G401 (cell line): ENCODE data around the gene GARNL3. TPM values are rescaled to one million over a fixed set of nuclear protein-coding genes. Genes with fewer than 3 reads are reported as not detected.

Experiments used
- DNase-seq: peaks from one replicate; pipeline ENCODE4 v3.0.0-alpha.2; 2015; ENCODE audit warnings: low spot score
- in situ Hi-C: cut with HindIII; loops from 2 replicates; pipeline ENCODE4 v1.10.0; 2016; ENCODE audit warnings: low sequenced_read_pairs, mixed read lengths
- total RNA-seq: library from RNA; depleted of rRNA; stranded (reverse); fragments of >200 nt; shearing (Covaris generic); gene quantifications from 2 replicates; pipeline ENCODE4 v1.2.3, GENCODE V29; 2014

Gene GARNL3
- total RNA-seq, 1 experiment from 2014 or later = 14.3 TPM

- in situ Hi-C loops = no loop called here
Measured at GRCh38 chr9:127231666-127232065, 32.9 kb upstream of the GARNL3 start.

DNA sequence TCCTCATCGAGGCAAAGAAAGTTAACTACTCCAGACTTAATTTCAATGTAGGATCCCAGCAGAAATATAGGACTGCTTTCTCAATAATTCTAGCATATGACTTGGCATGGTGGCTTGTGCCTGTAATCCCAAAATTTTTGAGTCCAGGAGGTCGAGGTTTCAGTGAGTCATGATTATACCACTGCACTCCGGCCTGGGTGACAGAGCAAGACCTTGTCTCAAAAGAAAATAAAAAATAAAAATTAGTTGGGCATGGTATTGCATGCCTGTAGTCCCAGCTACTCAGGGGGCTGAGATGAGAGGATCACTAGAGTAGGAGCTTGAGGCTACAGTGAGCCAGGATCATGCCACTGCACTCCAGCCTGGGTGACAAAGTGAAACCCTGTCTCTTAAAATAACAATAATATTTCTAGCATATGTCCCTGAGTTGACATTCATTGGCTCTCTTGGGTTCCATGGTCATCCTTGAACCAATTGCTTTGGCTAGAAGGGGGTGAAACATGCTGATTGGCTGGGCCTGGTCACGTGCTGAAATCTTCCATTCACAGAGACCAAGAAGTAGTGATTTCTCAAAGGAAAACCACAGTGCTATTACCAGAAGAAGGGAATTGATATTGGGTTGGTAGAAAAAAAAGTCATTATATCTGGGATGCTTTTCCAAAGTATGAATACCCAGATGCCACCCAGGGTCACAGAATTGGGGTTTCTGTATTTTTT is 31.6 kb upstream of the GARNL3 start:
- DNase-seq = no peak
- in situ Hi-C loops = no loop called here

More at GRCh38 chr9:127231666-127232065, 32.9 kb upstream of the GARNL3 start:
- no peak for DNase-seq

- no peak for DNase-seq
- in situ Hi-C loops = no loop called here
Measured at GRCh38 chr9:127233550-127233949, 31.0 kb upstream of the GARNL3 start.

GRCh38 chr9:127233989-127234388 is 30.6 kb upstream of the GARNL3 start:
- in situ Hi-C loops = no loop called here
- DNase-seq = no peak

DNA sequence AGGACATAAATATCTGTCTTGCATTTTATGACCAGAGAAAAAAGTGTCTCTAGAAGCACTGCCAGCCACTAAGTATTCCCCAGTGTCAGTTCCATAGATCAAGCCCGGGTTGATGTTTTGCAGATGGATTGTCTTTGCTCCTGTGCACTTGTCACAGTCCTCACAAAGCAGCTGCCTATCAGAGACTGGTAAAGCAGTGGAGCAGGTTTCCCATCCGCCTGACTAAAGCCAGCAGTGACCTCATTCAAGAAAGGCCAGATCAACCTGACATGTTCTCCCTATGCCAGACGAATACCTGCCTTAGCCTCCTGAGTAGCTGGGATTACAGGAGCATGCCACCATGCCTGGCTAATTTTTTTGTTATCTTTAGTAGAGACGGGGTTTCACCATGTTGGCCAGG is 26.8 kb upstream of the GARNL3 start:
- DNase-seq = no peak
- in situ Hi-C loops = no loop called here

DNA sequence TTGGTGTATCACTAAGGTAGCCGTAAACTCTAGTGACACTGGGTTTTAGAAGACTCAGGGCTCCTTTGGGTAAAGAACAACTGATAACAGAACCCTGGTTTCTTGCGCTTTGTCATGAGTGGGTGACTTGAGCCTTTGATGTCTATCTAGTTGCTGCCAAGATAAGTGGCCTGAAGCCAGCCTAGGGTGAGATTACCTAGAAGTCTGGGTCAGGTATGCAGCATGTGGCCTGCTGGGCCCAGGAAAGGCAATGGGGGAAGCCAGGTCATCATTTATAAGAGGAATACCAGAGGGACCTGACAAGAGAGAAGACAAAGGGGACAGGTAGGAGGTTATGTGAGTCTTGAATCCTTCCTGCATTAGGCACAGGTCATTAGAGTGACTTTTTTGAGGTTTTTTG is 23.2 kb upstream of the GARNL3 start:
- in situ Hi-C loops = no loop called here
- no peak for DNase-seq

- in situ Hi-C loops = no loop called here
- peak; percentile 99 for DNase-seq
Measured at GRCh38 chr9:127244609-127245601, 19.7 kb upstream of the GARNL3 start.

DNA sequence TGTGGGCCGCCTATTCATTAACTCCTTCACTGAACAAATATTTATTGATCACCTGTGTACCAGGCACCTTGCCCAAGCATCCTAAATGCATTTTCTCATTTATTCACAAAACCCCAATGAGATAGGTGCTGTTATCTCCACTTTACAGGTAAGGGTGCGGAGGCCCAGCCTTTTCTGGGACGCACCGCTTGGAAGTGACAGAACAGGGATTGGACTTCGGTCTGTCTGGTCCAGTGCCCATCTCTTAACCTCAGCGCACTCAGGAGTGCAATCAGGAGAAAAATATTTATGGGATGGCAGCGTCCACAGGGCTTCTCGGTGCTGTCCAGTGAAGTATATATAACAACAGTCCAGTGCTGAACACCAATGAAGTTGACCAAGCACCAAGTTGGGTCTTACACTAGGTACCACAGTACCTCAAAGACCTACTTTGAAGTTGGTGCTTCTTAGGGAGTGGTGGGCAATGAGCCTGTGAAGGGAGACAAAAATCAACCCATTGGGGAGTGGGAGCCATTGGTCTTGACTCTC is 18.9 kb upstream of the GARNL3 start:
- no peak for DNase-seq
- in situ Hi-C loops = no loop called here

- in situ Hi-C loops = no loop called here
- DNase-seq = no peak
Measured at GRCh38 chr9:127248241-127248640, 16.3 kb upstream of the GARNL3 start.

DNA sequence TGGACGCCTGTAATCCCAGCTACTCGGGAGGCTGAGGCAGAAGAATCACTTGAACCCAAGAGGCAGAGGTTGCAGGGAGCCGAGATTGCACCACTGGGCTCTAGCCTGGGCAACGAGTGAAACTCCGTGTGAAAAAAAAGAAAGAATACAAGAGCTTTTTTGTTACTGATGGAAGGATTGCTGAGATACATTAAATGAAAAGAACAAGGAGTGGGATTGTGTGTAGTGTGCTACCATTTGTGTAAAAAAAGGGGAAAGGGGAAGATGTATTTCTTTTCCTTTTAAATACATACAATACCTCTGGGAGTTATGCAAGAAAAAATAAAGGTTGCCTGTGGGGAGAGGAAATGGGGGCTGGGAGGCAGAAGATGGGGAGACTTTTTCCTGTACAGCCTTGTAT is 14.7 kb upstream of the GARNL3 start:
- in situ Hi-C loops = no loop called here
- DNase-seq = no peak

DNA sequence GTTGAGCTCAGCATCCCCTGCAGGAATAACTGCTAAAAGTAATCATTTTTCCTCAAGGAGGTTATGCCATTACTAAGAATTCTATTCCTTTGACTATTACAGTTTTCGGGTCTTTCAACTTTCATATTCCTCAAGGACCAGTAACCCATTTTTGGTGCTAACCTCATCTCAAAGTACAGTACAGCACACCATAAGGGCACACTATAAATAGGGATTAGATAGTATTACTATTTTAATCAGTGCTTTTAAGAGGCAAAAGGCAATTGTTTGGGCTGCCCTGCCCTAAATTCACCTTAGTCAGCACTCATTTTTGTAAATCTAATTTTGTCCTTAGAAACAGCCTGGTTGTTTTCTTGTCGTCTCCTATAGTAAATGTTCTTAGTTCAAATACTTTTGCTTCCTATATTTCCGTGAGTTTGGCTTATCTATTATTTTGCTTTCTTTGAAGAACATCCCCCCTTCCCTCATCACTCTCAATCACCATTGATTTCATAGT is 13.6 kb upstream of the GARNL3 start:
- in situ Hi-C loops = no loop called here
- DNase-seq = no peak

GRCh38 chr9:127252410-127253318 is 11.9 kb upstream of the GARNL3 start:
- DNase-seq = no peak
- in situ Hi-C loops = no loop called here

GRCh38 chr9:127253446-127253845 is 11.1 kb upstream of the GARNL3 start:
- in situ Hi-C loops = no loop called here
- peak; percentile 47 for DNase-seq

DNA sequence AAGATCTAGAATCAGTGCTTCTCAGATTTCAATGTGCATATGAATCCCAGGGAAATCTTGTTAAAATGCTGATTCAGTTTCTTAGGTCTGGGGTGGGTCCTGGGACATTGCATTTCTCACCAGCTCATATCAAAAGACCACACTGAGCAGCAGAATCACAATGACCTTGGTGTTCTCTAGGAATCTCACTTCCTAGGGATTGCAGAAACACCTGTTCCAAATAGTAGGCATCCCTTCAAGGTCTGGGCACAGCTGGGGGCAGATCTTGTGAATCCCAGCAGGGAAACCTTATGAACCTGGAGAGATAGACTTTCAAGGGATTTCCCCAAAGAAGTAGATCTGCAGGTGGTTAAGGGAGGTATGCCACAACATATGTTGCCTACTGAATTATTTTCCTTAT is 8.9 kb upstream of the GARNL3 start:
- in situ Hi-C loops = no loop called here
- DNase-seq = no peak

GRCh38 chr9:127256324-127256723 is 8.2 kb upstream of the GARNL3 start:
- DNase-seq = no peak
- in situ Hi-C loops = no loop called here

DNA sequence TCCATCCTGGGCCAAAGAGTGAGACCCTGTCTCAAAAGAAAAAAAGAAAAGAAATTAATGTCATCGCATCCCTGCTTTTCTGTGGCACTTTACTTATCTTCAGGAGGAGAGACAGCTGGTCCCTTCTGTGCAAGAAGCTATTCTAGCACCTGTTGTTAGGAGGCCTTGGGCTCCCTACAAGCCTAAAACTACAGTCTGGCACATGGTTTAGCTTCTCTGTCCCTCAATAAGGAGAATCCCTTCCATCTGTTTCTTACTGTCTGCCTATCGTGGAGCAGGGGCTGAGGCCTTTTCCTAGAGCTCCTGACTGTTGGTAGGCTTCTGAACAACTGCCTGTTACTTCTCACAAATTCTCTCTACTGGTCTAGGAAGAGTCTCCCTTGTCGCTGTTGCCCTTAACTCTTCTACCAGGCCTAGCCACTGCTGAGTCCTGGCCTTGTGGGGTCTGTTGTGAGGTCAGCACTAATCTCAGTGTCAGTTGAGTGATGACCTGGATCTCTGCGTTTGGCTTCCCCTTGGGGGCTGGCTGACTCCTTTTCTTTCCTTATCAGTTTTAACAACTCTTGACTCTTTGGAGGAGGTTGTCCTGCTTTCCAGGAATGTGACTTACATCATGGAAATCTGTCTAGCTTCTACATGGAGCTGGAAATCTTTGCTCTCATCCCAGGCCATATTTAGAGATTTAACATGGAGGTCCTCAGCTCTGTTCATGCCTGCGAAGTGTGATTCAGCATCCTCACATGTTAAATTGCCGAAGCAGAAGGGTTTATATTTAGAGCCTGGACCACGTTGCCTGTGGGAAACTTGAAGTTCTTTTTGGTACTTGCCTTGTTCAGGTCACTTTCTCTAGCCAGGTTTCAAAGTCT is 5.7 kb upstream of the GARNL3 start:
- no peak for DNase-seq
- in situ Hi-C loops = no loop called here

DNA sequence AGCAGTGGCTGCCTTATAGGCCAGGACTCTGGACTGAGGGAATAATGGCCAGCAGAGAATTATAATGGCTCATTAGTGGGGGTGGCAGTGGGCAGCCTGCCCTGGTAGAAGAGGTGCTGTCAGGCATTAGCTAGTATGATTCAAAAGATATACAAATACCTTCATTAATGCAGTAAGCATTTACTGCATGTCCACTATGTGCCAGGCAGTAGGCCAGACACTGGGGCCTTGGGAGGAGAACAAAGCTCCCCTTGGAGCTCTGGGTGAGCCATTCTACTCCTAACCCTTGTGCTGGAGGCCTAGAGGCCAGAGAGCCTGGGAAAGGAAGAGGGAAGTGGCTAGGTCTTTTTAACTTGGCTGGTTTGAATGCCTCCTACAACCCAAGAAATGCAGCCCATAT is 2.0 kb upstream of the GARNL3 start:
- peak; percentile 38 for DNase-seq
- in situ Hi-C loops = no loop called here

GRCh38 chr9:127263237-127263636 is 1.3 kb upstream of the GARNL3 start:
- in situ Hi-C loops = no loop called here

More at GRCh38 chr9:127263237-127263636, 1.3 kb upstream of the GARNL3 start:
- DNase-seq = peak; percentile 85
